IMR-90 (cell line): Measurements from ENCODE around the gene OGFR. TPM values are rescaled to one million over a fixed set of nuclear protein-coding genes. Genes with fewer than 3 reads are reported as not detected.

ENCODE experiments used
- ATAC-seq: fragments of 200-7000 bp; cut with Tn5 transposase; 2 replicates; pipeline ENCODE4 v1.9.1; 2020; ENCODE audit warnings: low read depth, mild to moderate bottlenecking, moderate library complexity
- BruUV-seq: library from RNA; stranded (reverse); fragments of 400-500 nt; replicated peaks from 2 replicates; lab custom pipeline; 2021; lab: Mats Ljungman, UMichigan
- CTCF ChIA-PET: fragments of 300-600 bp; formaldehyde crosslinking; extraction: SDS; loops from one replicate; lab custom pipeline; 2021; ENCODE audit warnings: antibody characterized with exemption; lab: Yijun Ruan, JAX
- POLR2A ChIA-PET: fragments of 300-600 bp; sonication (Branson Sonifier 250); formaldehyde crosslinking; loops from one replicate; lab custom pipeline; 2022; ENCODE audit warnings: antibody characterized with exemption; ENCODE audit not compliant: unreplicated experiment; lab: Charles Lee
- DNase-seq: peaks from one replicate; pipeline ENCODE4 v3.0.0; 2013
- H2AFZ ChIP-seq: replicated peaks from 2 replicates; pipeline ENCODE3; 2013; ENCODE audit warnings: low read length, mild to moderate bottlenecking; ENCODE audit not compliant: poor library complexity
- H2AK5ac ChIP-seq: 2 replicates; pipeline ENCODE4 v1.6.1; 2013; ENCODE audit warnings: low read depth, low read length, inconsistent platforms
- H2AK9ac ChIP-seq: replicated peaks from 2 replicates; pipeline ENCODE3; 2013; ENCODE audit warnings: mild to moderate bottlenecking, low read depth, low read length, moderate library complexity; ENCODE audit not compliant: poor library complexity
- H2BK120ac ChIP-seq: 2 replicates; pipeline ENCODE4 v1.6.1; 2013; ENCODE audit warnings: low read depth, low read length, inconsistent platforms
- H2BK15ac ChIP-seq: 3 replicates; pipeline ENCODE4 v1.6.1; 2013; ENCODE audit warnings: low read depth, low read length, inconsistent platforms
- H2BK20ac ChIP-seq: 2 replicates; pipeline ENCODE4 v1.6.1; 2013; ENCODE audit warnings: low read depth, mild to moderate bottlenecking, inconsistent platforms, low read length, moderate library complexity
- H2BK5ac ChIP-seq: 2 replicates; pipeline ENCODE4 v1.6.1; 2013; ENCODE audit warnings: mild to moderate bottlenecking, low read depth, low read length, inconsistent platforms; ENCODE audit not compliant: poor library complexity, severe bottlenecking
- H3K14ac ChIP-seq: replicated peaks from 2 replicates; pipeline ENCODE4 v1.6.1; 2013; ENCODE audit warnings: low read depth, low read length, inconsistent platforms
- H3K18ac ChIP-seq: 2 replicates; pipeline ENCODE4 v1.6.1; 2013; ENCODE audit warnings: low read depth, low read length, control low read depth
- H3K23ac ChIP-seq: 2 replicates; pipeline ENCODE4 v1.6.1; 2013; ENCODE audit warnings: low read depth, low read length, inconsistent platforms
- H3K27ac ChIP-seq: 2 replicates; pipeline ENCODE4 v1.5.1; 2013; ENCODE audit warnings: mild to moderate bottlenecking, control low read depth, low read length; ENCODE audit not compliant: insufficient read depth
- H3K27me3 ChIP-seq: 2 replicates; pipeline ENCODE4 v1.6.1; 2013; ENCODE audit warnings: low read length; ENCODE audit not compliant: control insufficient read depth, insufficient read depth
- H3K36me3 ChIP-seq: 2 replicates; pipeline ENCODE4 v1.6.1; 2013; ENCODE audit warnings: low read length, mixed read lengths; ENCODE audit not compliant: control insufficient read depth, insufficient read depth
- H3K4ac ChIP-seq: 2 replicates; pipeline ENCODE4 v1.6.1; 2013; ENCODE audit warnings: low read depth, low read length, inconsistent platforms
- H3K4me1 ChIP-seq: 2 replicates; pipeline ENCODE4 v1.6.1; 2013; ENCODE audit warnings: low read length, mixed read lengths; ENCODE audit not compliant: control insufficient read depth, insufficient read depth
- H3K4me2 ChIP-seq: 2 replicates; pipeline ENCODE4 v1.6.1; 2013; ENCODE audit warnings: low read depth, mild to moderate bottlenecking, control low read depth, low read length, moderate library complexity
- H3K4me3 ChIP-seq: 2 replicates; pipeline ENCODE4 v1.5.1; 2013; ENCODE audit warnings: low read depth, mild to moderate bottlenecking, control low read depth, low read length, moderate library complexity; ENCODE audit not compliant: insufficient read depth
- H3K56ac ChIP-seq: 2 replicates; pipeline ENCODE4 v1.6.1; 2013; ENCODE audit warnings: low read length, inconsistent platforms; ENCODE audit not compliant: insufficient read depth; ENCODE audit errors: extremely low read depth
- H3K79me1 ChIP-seq, 2 experiments: 2 replicates each; pipeline ENCODE4 v1.6.1; 2013; ENCODE audit warnings: low read length in 2 of 2, inconsistent platforms in 1 of 2, low read depth in 1 of 2
- H3K9ac ChIP-seq: 2 replicates; pipeline ENCODE4 v1.6.1; 2013; ENCODE audit warnings: low read depth, low read length, control low read depth
- H3K9me1 ChIP-seq: 2 replicates; pipeline ENCODE4 v1.6.1; 2013; ENCODE audit warnings: low read length, inconsistent platforms; ENCODE audit not compliant: insufficient read depth
- H3K9me3 ChIP-seq: 2 replicates; pipeline ENCODE4 v1.6.1; 2013; ENCODE audit warnings: low read length; ENCODE audit not compliant: control insufficient read depth, insufficient read depth
- H4K20me1 ChIP-seq: 2 replicates; pipeline ENCODE4 v1.6.1; 2013; ENCODE audit warnings: low read length, inconsistent platforms; ENCODE audit not compliant: insufficient read depth
- H4K5ac ChIP-seq: 2 replicates; pipeline ENCODE4 v1.6.1; 2013; ENCODE audit warnings: mild to moderate bottlenecking, low read depth, low read length, control low read depth
- H4K8ac ChIP-seq, 2 experiments: 2 replicates each; pipeline ENCODE4 v1.6.1; 2013; ENCODE audit warnings: low read depth in 2 of 2, low read length in 2 of 2, control low read depth in 1 of 2, inconsistent platforms in 1 of 2
- H4K91ac ChIP-seq: 2 replicates; pipeline ENCODE4 v1.6.1; 2013; ENCODE audit warnings: low read depth, low read length, inconsistent platforms; ENCODE audit not compliant: insufficient read depth
- BHLHE40 ChIP-seq: fragments of 150-350 bp; IDR thresholded peaks from 2 replicates; pipeline ENCODE4 v1.6.1; 2016; ENCODE audit warnings: mild to moderate bottlenecking, low read depth, low read length
- CEBPB ChIP-seq: IDR thresholded peaks from 2 replicates; pipeline ENCODE4 v1.6.1; 2012; ENCODE audit warnings: low read depth, low read length, improper control_type of control experiment
- CHD1 ChIP-seq: IDR thresholded peaks from 2 replicates; pipeline ENCODE4 v1.6.1; 2012; ENCODE audit warnings: low read depth, low read length, improper control_type of control experiment
- CTCF ChIP-seq: conservative IDR thresholded peaks from 2 replicates; pipeline ENCODE4 v1.5.1; 2012; ENCODE audit warnings: mild to moderate bottlenecking, low read depth, low read length, improper control_type of control experiment
- ELK1 ChIP-seq: fragments of 150-350 bp; IDR thresholded peaks from 2 replicates; pipeline ENCODE4 v1.6.1; 2016; ENCODE audit warnings: low read depth, mild to moderate bottlenecking, low read length, moderate library complexity, borderline replicate concordance
- FOS ChIP-seq: fragments of 150-350 bp; IDR thresholded peaks from 2 replicates; pipeline ENCODE4 v1.6.1; 2016; ENCODE audit warnings: low read depth, low read length
- MAFK ChIP-seq: IDR thresholded peaks from 2 replicates; pipeline ENCODE4 v1.6.1; 2012; ENCODE audit warnings: low read depth, low read length, improper control_type of control experiment
- MAZ ChIP-seq: IDR thresholded peaks from 2 replicates; pipeline ENCODE4 v1.6.1; 2012; ENCODE audit warnings: low read depth, mild to moderate bottlenecking, low read length, improper control_type of control experiment, moderate library complexity, borderline replicate concordance
- MXI1 ChIP-seq: IDR thresholded peaks from 2 replicates; pipeline ENCODE4 v1.6.1; 2012; ENCODE audit warnings: low read depth, mild to moderate bottlenecking, low read length, moderate library complexity, borderline replicate concordance
- NFE2L2 ChIP-seq: fragments of 150-350 bp; IDR thresholded peaks from 2 replicates; pipeline ENCODE4 v1.6.1; 2016; ENCODE audit warnings: low read depth, mild to moderate bottlenecking, low read length
- POLR2A ChIP-seq: IDR thresholded peaks from 2 replicates; pipeline ENCODE4 v1.6.1; 2012; ENCODE audit warnings: mild to moderate bottlenecking, low read depth, low read length
- RAD21 ChIP-seq: IDR thresholded peaks from 2 replicates; pipeline ENCODE4 v1.6.1; 2012; ENCODE audit warnings: low read length, improper control_type of control experiment
- RCOR1 ChIP-seq: IDR thresholded peaks from 2 replicates; pipeline ENCODE4 v1.6.1; 2012; ENCODE audit warnings: mild to moderate bottlenecking, low read length, improper control_type of control experiment; ENCODE audit not compliant: insufficient replicate concordance
- RFX5 ChIP-seq: IDR thresholded peaks from 2 replicates; pipeline ENCODE4 v1.8.0; 2012; ENCODE audit warnings: low read depth, mild to moderate bottlenecking, low read length, moderate library complexity
- SMC3 ChIP-seq: fragments of 150-350 bp; IDR thresholded peaks from 2 replicates; pipeline ENCODE4 v1.6.1; 2016; ENCODE audit warnings: low read depth, mild to moderate bottlenecking, antibody characterized with exemption, low read length, moderate library complexity
- USF2 ChIP-seq: fragments of 150-350 bp; IDR thresholded peaks from 2 replicates; pipeline ENCODE4 v1.6.1; 2017; ENCODE audit warnings: mild to moderate bottlenecking, antibody characterized with exemption, low read length, low read depth
- WGBS, 2 experiments: methylation state at CpG; one replicate each; pipeline versions ENCODE4 v1.1.5 to v1.1.7; 2013; ENCODE audit warnings: missing lambda C conversion rate in 2 of 2; ENCODE audit not compliant: insufficient read length in 1 of 2; ENCODE audit errors: extremely low coverage in 2 of 2; 5-methylcytosine and 5-hydroxymethylcytosine counted together
- dilution Hi-C: fragments of 300-500 bp; cut with HindIII; formaldehyde crosslinking; loops from one replicate; pipeline ENCODE4 v1.14.3; 2018; ENCODE audit warnings: low sequenced_read_pairs; ENCODE audit not compliant: unreplicated experiment
- in situ Hi-C: fragments of 300-500 bp; cut with MboI; formaldehyde crosslinking; loops from 3 replicates; pipeline ENCODE4 v1.14.3; 2019; ENCODE audit warnings: low sequenced_read_pairs, inconsistent platforms, mixed read lengths
- intact Hi-C: fragments of 100-400 bp; cut with micrococcal nuclease; formaldehyde crosslinking; loops from 2 replicates; pipeline ENCODE4 v1.10.0; 2022
- polyA plus RNA-seq, 3 experiments: library from polyadenylated mRNA; depleted of rRNA; stranded (reverse); fragments of >200 nt; gene quantifications; 2 replicates each; pipeline ENCODE4 v1.2.3, GENCODE V29; 2012; ENCODE audit warnings: low replicate concordance in 1 of 3
- total RNA-seq: library from RNA; depleted of rRNA; stranded (reverse); fragments of >200 nt; gene quantifications from 2 replicates; pipeline ENCODE4 v1.2.3, GENCODE V29; 2012

The OGFR gene
- total and polyA plus RNA-seq, 2 of the 4 experiments (the other 2 are of a cell fraction) = 22.4 to 30.1 TPM

- TF ChIP-seq BHLHE40 (no peak), POLR2A (no peak), RCOR1 (no peak), MAFK (no peak), CTCF (no peak), CEBPB (no peak), USF2 (no peak), FOS (no peak), NFE2L2 (no peak), MAZ (no peak), ELK1 (no peak), MXI1 (no peak), RFX5 (no peak), SMC3 (no peak), CHD1 (no peak), RAD21 (no peak)
- Histone ChIP-seq H2BK15ac (no peak overlapping the region), H4K8ac (no peak overlapping the region), H3K36me3 (no peaks in the 10 kb centered on the region), H3K23ac (no peak overlapping the region), H3K9me1 (peaks cover 4% of the 10 kb centered on the region), H2BK20ac (no peak overlapping the region), H3K18ac (no peak overlapping the region), H3K56ac (no peak overlapping the region), H4K20me1 (no peaks in the 10 kb centered on the region), H3K14ac (no peak overlapping the region), H2BK5ac (no peak overlapping the region), H2AFZ (no peak overlapping the region), H3K4me2 (no peak overlapping the region), H2AK5ac (no peak overlapping the region), H3K4me1 (peaks cover 6% of the 10 kb centered on the region), H2BK120ac (no peak overlapping the region), H2AK9ac (no peak overlapping the region), H3K27me3 (peaks cover 12% of the 10 kb centered on the region; the same call in 1 of the 2 replicates), H3K4ac (no peak overlapping the region), H3K9me3 (no peaks in the 10 kb centered on the region), H3K27ac (no peak overlapping the region), H4K5ac (no peak overlapping the region), H3K79me1 (no peaks in the 10 kb centered on the region), H4K91ac (no peak overlapping the region), H3K4me3 (no peak overlapping the region), H3K9ac (no peak overlapping the region)
- ATAC-seq (no peak), DNase-seq (no peak)
- CTCF ChIA-PET = interaction anchor here (1.0 kb wide), 1 partner anchor 26 kb away, joined by 3 read pairs; no protein-coding TSS in a partner anchor
- POLR2A ChIA-PET = no interaction called here
- BruUV-seq = no TSS peak
- dilution Hi-C loops (no loop called here), in situ Hi-C loops (no loop called here), intact Hi-C loops (no loop called here)
- no CpG with 5 or more reads among the region's 10 CpGs for WGBS, 2 experiments
These were observed 38.6 kb upstream of the OGFR start for GRCh38 chr20:62766071-62766450.
